H1 (cell line): ENCODE measurements around the gene HDLBP. TPM values are rescaled to one million over a fixed set of nuclear protein-coding genes. Genes with fewer than 3 reads are reported as not detected.
A peak's percentile ranks its signal among the peaks of the same experiment; 100 is the strongest.

Source experiments
- CHD1 ChIP-seq: IDR thresholded peaks from 2 replicates; pipeline ENCODE4 v1.6.1; 2012; ENCODE audit warnings: low read depth, low read length, improper control_type of control experiment
- E2F6 ChIP-seq: IDR thresholded peaks from 2 replicates; pipeline ENCODE4 v1.6.1; 2012; ENCODE audit warnings: inconsistent platforms
- EGR1 ChIP-seq: IDR thresholded peaks from 2 replicates; pipeline ENCODE4 v1.6.1; 2011; ENCODE audit warnings: low read depth, low read length, borderline replicate concordance
- NANOG ChIP-seq: IDR thresholded peaks from 2 replicates; pipeline ENCODE4 v1.6.1; 2011; ENCODE audit warnings: low read length, low read depth, mild to moderate bottlenecking, inconsistent platforms; ENCODE audit not compliant: insufficient read depth, poor library complexity, severe bottlenecking
- PHF8 ChIP-seq: fragments of 200-600 bp; sonication (generic); conservative IDR thresholded peaks from 2 replicates; pipeline ENCODE4 v1.7.1; 2012; ENCODE audit warnings: low read depth, mild to moderate bottlenecking, inconsistent platforms, low read length, moderate library complexity
- RBBP5 ChIP-seq: IDR thresholded peaks from 2 replicates; pipeline ENCODE4 v1.7.1; 2012; ENCODE audit warnings: low read depth, mild to moderate bottlenecking, inconsistent platforms, low read length, moderate library complexity, borderline replicate concordance
- SP1 ChIP-seq: IDR thresholded peaks from 2 replicates; pipeline ENCODE4 v1.6.1; 2011; ENCODE audit warnings: low read depth, low read length
- TAF1 ChIP-seq: IDR thresholded peaks from 2 replicates; pipeline ENCODE4 v1.6.1; 2011; ENCODE audit warnings: mild to moderate bottlenecking, low read depth, low read length
- polyA plus RNA-seq, 7 experiments: library from polyadenylated mRNA; depleted of rRNA in 3 of 7; stranded (reverse) in 5 of 7; unstranded in 2 of 7; fragments of >200 nt in 5 of 7; fragments of 200-250 nt in 2 of 7; gene quantifications; 1 replicate in 5 of 7; 2 replicates in 1 of 7; 4 replicates in 1 of 7; pipeline versions ENCODE4 v1.2.1 to v1.2.3, GENCODE V29; 2011 to 2013; ENCODE audit warnings: missing spikeins in 2 of 7, mixed read lengths in 2 of 7
- total RNA-seq: library from RNA; stranded (reverse); fragmentation: NEBNext Ultra II Directional; extraction: Animal tissue kit (Norgen Biotek cat#: 25700); gene quantifications from 2 replicates; pipeline ENCODE4 v1.2.1, GENCODE V29; 2021
- TF ChIP-seq, protein P1 (sequence below): fragments of 300-600 bp; sonication (generic); IDR thresholded peaks from 2 replicates; pipeline ENCODE4 v1.7.1; 2012; ENCODE audit warnings: low read length, moderate library complexity, mild to moderate bottlenecking, inconsistent platforms; ENCODE audit not compliant: insufficient replicate concordance

Gene HDLBP
- total and polyA plus RNA-seq, 2 of the 8 experiments (the other 6 are each of a cell fraction or from before 2014, with no cell fraction given) = 185 to 360 TPM

DNA sequence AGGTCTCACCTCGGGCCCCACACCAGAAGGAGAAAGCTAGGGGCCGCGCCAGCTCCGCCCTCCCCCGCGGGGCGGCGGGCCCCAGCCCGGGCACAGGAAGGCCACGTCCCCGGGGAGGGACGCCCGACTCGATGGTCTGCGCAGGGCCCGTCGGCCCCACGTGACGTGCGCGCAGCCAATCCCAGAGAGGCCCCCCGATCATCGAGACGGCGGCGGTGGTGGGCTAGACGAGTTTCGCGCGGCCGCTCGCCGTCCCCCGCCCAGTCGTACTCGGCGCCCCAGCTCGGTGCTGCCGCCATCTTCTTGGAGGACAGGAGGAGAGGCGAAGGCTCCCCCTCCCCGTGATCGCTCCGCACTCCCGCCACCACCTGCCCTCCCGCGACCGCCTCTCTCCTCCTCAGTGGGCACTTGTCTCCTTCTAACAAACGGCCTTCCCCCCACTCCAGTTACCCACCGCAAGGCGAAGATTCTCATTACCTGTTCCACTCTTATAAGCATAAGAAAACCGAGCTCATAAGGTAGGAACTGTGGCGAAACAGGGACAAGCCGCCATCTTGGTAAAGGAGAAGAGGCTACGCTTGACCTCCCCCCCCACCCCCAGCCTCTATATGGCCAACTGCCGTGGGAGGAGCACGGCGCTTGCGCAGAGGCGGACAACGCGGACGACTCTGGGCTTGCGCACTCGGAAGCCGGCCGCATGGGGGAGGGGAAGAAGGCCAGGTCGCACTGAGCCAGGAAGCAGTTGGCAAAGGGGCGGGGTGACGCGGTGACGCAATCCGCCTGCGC, at the start of gene HDLBP (continued):
- TF ChIP-seq SP1 = peak; percentile 66; the same call in 1 of the 2 replicates
- TF ChIP-seq NANOG = peak; percentile 2
- peak; percentile 24 for TF ChIP-seq E2F6
- TF ChIP-seq, protein P1, sequence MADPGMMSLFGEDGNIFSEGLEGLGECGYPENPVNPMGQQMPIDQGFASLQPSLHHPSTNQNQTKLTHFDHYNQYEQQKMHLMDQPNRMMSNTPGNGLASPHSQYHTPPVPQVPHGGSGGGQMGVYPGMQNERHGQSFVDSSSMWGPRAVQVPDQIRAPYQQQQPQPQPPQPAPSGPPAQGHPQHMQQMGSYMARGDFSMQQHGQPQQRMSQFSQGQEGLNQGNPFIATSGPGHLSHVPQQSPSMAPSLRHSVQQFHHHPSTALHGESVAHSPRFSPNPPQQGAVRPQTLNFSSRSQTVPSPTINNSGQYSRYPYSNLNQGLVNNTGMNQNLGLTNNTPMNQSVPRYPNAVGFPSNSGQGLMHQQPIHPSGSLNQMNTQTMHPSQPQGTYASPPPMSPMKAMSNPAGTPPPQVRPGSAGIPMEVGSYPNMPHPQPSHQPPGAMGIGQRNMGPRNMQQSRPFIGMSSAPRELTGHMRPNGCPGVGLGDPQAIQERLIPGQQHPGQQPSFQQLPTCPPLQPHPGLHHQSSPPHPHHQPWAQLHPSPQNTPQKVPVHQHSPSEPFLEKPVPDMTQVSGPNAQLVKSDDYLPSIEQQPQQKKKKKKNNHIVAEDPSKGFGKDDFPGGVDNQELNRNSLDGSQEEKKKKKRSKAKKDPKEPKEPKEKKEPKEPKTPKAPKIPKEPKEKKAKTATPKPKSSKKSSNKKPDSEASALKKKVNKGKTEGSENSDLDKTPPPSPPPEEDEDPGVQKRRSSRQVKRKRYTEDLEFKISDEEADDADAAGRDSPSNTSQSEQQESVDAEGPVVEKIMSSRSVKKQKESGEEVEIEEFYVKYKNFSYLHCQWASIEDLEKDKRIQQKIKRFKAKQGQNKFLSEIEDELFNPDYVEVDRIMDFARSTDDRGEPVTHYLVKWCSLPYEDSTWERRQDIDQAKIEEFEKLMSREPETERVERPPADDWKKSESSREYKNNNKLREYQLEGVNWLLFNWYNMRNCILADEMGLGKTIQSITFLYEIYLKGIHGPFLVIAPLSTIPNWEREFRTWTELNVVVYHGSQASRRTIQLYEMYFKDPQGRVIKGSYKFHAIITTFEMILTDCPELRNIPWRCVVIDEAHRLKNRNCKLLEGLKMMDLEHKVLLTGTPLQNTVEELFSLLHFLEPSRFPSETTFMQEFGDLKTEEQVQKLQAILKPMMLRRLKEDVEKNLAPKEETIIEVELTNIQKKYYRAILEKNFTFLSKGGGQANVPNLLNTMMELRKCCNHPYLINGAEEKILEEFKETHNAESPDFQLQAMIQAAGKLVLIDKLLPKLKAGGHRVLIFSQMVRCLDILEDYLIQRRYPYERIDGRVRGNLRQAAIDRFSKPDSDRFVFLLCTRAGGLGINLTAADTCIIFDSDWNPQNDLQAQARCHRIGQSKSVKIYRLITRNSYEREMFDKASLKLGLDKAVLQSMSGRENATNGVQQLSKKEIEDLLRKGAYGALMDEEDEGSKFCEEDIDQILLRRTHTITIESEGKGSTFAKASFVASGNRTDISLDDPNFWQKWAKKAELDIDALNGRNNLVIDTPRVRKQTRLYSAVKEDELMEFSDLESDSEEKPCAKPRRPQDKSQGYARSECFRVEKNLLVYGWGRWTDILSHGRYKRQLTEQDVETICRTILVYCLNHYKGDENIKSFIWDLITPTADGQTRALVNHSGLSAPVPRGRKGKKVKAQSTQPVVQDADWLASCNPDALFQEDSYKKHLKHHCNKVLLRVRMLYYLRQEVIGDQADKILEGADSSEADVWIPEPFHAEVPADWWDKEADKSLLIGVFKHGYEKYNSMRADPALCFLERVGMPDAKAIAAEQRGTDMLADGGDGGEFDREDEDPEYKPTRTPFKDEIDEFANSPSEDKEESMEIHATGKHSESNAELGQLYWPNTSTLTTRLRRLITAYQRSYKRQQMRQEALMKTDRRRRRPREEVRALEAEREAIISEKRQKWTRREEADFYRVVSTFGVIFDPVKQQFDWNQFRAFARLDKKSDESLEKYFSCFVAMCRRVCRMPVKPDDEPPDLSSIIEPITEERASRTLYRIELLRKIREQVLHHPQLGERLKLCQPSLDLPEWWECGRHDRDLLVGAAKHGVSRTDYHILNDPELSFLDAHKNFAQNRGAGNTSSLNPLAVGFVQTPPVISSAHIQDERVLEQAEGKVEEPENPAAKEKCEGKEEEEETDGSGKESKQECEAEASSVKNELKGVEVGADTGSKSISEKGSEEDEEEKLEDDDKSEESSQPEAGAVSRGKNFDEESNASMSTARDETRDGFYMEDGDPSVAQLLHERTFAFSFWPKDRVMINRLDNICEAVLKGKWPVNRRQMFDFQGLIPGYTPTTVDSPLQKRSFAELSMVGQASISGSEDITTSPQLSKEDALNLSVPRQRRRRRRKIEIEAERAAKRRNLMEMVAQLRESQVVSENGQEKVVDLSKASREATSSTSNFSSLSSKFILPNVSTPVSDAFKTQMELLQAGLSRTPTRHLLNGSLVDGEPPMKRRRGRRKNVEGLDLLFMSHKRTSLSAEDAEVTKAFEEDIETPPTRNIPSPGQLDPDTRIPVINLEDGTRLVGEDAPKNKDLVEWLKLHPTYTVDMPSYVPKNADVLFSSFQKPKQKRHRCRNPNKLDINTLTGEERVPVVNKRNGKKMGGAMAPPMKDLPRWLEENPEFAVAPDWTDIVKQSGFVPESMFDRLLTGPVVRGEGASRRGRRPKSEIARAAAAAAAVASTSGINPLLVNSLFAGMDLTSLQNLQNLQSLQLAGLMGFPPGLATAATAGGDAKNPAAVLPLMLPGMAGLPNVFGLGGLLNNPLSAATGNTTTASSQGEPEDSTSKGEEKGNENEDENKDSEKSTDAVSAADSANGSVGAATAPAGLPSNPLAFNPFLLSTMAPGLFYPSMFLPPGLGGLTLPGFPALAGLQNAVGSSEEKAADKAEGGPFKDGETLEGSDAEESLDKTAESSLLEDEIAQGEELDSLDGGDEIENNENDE = no peak
- TF ChIP-seq RBBP5 = peak; percentile 79; the same call in 1 of the 2 replicates
- peak; percentile 74 for TF ChIP-seq CHD1
- peak; percentile 88; the same call in 1 of the 2 replicates for TF ChIP-seq TAF1
- peak; percentile 73 for TF ChIP-seq PHF8
- peak; percentile 31; the same call in 1 of the 2 replicates for TF ChIP-seq EGR1
